CD4-positive, alpha-beta T cell treated with Interleukin-21 for 1 hour (primary cell): ENCODE measurements around the gene FOXJ3.

Experiments
- DNase-seq: peaks from one replicate; pipeline ENCODE4 v3.0.0-alpha.2; 2020

The FOXJ3 gene

DNA sequence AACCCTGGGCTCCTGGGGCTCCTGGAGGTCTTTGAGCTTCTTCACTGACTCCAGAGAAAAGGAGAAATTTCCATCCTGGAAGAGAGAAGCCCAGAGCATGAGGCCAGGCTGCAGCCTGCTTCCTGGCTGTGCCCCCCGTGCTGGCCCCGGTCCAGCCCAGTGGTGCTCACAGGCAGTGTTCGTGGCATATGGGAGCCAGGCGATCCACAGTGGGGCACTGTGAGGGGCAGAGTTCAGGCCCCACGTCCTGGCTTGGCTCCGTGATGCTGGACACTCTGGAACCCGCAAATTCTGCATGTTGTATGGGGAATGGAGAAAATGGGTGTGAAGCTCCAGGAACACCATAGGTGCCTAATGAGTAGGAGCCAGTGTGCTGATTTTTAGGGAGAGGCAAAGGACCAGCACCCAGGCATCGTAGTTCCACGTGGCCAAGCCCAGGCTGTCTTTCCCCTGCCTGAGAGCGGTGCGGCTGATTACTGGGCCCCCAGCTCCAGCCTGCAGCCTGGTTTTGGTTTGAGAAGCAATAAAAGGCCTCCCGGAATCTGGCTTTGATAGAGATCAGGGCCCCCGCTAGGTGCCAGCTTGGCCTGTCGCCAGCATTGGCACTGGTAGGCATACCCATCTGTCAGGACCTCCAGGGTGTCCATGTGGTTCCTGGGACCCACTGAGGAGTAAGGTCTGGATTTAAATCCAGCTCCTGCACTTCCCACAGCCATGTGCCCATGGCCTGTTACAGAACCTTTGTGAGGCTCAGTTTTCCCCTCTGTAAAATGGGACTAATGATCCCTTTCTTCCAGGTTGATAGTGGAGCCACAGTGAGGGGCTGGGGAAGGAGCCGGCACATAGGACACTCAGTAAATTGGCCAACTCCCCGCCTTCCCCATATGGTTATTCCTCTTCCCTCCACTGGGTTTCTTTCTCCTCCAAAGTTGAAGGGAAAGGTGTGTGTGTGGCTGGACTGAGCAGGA lies 171.2 kb downstream of the FOXJ3 start:
- no peak for DNase-seq

DNA sequence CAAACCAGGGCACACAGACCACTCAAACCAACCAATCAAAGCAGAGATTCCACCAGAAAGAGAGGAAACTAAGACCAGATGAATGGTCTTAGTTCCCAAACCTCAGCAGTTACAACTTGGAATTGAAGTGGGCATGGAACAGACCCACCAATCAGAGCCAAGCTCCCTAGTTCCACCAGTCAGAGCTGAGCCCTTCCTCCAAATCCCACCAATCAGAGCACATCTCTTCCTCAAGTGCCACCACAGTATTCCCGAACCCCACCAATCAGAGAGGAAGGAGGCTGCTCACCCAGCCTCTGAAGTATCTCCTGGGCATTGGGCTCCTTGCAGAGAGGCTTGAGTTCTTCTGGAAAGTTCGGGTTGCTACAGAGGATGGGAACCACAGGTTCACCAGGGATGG lies 171.9 kb downstream of the FOXJ3 start:
- DNase-seq, result no peak

DNA sequence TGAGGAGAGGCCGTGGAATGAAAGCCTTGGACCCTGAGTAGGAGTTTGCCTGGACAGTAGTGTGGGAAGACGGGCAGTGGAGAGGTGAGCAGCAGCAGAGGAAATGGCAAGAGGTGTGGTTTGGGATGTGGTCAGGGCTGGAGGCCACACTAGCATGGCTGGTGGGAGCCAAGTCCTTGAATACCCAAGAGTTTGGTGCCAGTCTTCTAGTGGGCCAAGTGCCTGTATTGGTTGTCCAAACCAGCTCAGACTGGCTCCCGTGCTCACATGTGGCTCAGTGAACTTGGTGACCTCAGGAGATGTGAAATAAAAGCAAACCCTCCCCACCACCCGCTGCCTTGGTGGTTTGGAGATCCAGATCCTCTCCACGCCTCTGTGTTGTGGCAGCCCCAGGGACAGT lies 172.9 kb downstream of the FOXJ3 start:
- no peak for DNase-seq

DNA sequence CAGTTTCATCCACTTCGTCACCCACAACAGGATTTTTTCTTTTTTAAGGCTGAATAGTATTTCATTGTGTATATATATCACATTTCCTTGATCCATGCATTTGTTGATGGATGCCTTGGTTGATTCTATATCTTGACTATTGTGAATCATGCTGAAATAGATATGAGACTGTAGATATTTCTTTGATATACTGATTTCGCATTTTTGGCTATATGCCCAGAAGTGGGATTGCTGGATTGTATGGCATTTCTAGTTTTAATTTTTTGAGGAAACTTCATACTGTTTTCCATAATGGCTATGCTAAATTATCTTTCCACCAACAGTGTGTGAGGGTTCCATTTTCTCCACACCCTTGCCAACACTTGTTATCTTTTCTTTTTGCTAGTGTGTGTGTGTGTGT lies 176.8 kb downstream of the FOXJ3 start:
- no peak for DNase-seq

DNA sequence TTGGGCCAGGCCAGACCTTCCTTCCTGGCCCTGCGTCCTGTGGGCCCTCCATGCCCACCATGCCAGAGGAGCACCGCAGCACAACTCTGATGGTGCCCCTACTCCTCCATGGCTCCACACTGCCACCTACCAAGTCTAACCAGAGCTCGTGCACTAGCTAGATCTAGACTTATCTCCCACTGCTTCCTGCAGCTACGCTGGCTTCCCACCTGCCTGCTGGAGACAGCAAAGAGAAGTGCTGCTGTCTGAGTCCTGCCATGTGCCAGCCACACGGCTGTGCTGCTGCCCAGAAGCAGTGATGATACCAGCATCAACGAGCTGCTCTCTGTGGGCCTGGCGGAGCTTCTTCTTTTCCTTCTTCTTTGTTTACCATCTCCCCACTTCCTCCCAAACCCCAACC lies 177.4 kb downstream of the FOXJ3 start:
- peak; percentile 8 for DNase-seq

DNA sequence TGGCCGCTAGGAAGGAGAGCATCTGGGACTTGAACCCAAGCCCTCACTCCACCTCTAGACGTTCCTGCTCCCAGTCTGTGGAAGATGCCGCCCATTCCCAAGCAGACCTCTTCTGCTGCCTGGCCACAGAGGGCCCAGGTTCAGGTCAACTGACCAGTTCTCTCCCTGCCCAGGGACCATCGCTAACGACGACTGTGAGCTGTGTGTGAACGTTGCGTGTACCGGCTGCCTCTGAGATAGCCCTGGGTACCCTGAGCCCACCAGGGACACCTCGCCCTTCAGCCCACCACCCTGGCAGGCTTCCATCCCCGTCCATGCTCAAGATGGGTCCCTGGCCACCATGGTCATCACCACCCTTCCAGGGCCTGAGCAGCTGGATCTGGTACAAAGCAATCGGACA lies 179.7 kb downstream of the FOXJ3 start:
- no peak for DNase-seq

DNA sequence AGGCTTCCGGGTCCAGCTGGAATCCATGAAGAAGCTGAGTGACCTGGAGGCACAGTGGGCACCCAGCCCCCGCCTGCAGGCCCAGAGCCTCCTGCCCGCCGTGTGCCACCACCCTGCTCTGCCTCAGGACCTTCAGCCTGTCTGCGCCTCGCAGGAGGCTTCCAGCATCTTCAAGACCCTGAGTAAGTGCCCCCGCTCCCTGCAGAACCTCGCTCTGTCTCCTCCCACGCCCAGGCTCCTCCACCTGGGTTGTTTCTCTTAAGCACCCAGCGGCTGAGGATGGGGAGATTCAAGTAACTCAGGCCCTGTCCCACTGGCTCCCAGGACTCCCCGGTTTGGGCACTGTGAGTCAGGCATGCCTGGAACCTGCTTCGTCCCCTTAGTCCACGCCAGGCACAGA lies 180.3 kb downstream of the FOXJ3 start:
- no peak for DNase-seq

DNA sequence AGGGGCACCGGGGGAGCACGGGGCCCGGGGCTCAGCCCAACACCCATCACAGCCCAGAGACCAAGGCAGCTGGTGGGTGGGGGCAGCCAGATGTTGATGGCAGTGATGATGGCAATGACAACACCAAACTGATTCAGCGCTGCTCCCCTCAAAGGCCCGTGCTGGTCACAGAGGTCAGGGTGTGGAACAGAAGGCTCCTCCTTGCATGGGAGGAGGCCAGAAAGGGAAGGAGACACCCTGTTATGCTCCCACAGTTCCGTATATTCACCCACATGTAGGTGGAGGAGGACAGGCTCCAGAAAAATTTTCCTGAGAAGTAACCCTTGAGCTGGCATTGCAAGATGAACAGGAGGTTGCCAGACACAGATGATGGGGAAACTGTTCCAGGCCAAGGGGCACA lies 181.4 kb downstream of the FOXJ3 start:
- DNase-seq, result no peak

DNA sequence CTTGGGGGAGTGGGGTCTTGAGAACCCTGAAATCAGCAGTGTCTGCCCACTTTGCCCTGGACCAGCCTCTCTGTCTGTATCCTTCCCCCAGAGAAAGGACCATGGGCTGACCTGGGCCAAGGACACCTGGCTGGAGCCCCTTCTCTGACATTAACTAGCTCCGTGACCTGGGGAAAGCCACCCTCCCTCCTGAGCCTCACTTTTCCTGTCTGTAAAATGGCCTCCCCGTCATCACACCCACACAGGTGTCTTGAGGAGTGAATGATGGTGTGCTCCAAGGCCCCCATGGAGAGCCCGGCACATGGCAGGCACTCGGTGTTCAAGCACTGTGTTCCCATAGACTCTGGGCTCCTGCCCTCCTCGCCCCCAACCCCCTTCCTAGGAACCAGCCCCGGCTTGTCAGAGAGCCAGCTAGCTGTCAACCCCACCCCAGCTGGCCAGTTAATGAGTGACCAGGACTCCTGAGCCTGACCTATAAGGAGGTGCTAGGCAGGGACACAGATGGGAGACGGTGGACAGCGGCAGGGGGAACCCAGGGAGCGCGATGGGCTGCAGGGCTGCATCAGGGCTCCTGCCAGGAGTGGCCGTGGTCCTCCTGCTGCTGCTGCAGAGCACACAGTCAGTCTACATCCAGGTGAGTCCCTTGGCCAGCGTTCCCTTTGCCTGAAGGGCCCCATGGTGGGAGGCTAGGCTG lies 182.0 kb downstream of the FOXJ3 start, which contains the start of gene GUCA2B:
TSS of gene GUCA2B (plus strand) at position 504 of the 694 bp plus-strand sequence. CDS start at position 545, 41 bp downstream.
- DNase-seq, result no peak

DNA sequence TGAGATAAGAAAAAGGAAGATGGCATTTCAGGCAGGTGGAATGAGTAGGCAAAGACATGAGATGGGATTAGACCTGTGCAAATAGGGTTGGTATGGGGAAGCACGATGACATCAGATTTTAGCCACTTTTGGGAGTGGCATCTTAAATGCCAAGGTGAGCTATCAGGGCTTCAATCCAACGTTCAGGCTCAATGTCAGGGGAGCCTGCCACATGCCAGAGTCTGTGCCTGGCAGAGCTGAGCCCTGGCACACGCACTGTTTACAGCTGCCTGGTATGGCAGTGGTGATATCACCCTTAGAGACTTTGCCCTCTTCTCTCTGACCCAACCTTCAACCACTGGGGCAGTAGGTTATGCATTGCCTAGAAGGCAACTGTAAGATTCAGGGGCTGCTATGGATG lies 182.9 kb downstream of the FOXJ3 start:
- DNase-seq, result no peak

DNA sequence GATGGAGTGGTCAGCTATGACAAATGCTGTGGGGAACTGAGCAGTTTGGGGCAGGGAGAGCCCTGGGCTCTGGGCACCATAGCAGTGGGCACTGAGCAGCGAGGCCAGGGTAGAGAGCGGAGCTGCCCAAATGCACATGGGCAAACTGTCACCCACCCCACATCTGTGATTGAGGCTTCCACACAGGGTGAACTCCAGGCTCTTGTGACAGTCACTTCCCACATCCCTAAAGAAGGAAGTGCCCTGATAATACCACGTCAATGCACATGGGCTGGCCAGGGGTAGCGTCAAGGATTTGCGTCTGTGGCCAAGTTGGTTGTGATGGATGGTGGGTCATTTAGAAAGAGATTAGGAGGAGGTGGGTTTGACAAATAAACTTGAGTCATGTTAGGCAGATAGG lies 184.4 kb downstream of the FOXJ3 start:
- DNase-seq, result no peak

DNA sequence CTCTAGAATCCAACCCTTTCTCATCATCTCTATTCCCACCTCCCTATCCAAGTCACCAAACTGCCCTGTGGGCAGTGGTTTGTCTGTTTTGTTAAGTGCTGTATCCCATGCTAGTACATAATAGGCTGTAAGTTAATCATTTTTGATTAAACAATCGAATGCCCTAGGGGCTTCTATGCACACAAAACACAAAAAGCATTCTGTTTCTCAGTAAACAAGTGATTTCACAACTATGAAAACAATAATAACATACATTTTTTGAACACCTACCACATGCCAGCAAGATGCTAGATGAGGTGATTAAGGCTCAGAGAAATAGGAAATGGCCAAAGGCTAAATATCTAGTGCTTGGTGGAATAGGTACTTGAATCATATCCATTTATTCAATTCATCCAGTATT lies 186.9 kb downstream of the FOXJ3 start:
- no peak for DNase-seq

DNA sequence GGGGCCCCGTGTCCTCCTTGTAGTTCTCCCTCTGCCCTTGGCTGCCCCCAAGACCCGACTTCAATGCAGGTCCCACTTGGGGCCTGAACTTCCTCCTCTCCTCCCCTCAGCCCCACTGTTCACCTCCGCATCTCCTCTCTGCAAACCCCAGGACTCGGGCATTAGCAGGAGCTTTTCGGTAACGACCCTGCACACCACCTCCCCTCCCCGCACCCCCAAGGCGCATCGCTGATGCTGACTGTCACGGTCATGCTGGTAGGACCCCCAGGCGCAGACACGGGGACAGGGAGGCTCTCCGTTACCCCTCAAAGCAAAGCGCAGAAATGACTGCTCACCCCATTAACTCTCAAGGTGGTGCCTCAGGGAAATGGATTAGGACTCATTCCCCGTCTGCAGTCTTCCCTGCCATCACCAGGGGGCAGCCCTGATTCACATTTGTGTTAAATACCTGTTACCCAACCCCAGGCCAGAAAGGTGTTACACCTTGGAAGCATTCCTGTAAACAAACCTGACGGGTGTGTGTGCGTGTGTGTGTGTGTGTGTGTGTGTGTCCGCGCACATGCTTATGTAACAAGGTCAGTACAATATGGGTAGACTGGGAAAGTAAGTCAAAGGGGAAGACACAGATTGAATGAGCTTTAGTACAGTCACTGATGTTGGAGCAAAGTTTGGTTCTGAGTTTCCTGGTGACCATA lies 188.3 kb downstream of the FOXJ3 start:
- peak; percentile 66 for DNase-seq

DNA sequence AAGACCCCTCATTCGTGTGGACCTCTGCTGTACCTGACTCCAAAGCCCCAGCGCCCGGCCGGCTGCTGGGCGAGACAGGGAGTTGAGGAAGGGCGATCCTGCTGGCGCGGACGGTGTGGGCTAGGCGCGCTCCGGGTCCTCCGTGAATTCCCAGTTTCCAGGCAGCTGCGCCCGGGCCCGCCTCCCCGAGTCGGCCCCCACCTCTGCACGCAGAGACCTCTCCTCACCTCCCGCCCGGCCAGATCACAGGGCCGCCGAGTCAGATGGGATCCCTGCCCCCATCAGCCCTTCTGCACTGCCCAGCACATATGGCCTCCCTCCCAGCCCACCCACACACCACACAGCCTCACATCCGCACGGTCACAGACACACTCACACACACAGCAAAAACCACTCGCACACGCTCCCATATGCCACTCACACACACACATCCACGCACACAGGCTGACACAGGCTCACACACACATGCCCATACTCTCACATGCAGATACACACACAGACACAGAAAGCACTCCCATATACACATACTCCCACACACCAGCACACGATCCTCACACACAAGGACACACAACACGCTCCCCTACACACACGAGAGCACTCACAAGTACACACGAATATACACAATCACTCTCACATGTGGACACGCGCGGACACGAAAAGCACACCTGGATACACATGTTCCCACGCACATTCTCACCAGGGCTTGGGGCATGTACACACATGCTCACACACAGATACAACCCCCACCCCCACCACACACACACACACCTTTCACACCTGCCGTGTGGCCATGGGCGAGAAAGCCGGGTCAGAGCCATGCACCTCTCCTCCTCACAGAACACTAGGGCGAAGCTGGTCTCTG lies 189.0 kb downstream of the FOXJ3 start:
- DNase-seq, result no peak

DNA sequence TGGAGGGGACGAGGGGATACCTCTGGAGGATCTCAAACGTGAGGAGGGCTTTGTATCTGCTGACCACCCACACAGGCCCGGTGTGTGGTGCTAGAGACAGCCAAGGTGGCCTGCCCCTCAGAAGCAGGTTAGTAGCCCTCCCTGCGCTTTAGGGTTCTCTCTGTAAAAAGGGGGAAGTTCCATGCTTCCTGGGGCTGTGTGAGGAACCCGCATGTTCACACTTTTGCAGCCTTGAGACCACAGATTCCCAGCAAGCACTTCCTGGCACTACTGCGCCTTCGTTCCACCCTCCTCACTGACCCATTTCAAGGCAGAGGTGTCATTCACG lies 189.7 kb downstream of the FOXJ3 start:
- DNase-seq, result no peak

DNA sequence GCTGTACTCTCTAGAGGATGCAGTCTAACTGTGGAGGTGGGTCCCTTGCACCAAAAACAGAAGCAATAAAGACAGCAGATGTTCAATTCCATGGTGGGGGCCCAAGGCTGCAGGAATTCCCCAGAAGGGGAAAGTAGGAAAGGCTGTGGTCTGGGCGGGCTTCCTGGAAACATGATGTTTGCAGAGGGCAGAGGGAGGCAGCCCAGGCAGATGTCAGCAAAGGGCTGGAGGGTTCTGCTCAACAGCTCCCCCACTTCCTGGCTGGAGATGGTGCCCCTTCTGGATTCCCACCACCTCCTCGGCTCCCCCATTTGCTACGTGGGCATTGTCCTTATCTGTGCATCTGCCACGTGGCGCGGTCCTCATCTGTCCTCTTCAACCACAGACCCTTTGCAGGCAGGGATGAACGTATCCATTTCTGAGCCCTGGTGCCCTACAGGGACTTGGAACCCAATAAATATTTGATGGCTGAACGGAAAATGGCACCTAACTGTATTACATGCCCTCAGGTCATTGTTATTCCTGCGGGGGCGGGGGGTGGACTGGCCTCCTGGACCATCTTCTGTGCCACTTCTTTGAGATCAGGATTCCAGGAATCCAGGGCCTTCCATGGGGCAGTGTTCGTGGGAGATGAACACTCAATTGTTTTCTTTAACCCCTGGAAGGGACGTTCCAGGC lies 190.2 kb downstream of the FOXJ3 start:
- no peak for DNase-seq

DNA sequence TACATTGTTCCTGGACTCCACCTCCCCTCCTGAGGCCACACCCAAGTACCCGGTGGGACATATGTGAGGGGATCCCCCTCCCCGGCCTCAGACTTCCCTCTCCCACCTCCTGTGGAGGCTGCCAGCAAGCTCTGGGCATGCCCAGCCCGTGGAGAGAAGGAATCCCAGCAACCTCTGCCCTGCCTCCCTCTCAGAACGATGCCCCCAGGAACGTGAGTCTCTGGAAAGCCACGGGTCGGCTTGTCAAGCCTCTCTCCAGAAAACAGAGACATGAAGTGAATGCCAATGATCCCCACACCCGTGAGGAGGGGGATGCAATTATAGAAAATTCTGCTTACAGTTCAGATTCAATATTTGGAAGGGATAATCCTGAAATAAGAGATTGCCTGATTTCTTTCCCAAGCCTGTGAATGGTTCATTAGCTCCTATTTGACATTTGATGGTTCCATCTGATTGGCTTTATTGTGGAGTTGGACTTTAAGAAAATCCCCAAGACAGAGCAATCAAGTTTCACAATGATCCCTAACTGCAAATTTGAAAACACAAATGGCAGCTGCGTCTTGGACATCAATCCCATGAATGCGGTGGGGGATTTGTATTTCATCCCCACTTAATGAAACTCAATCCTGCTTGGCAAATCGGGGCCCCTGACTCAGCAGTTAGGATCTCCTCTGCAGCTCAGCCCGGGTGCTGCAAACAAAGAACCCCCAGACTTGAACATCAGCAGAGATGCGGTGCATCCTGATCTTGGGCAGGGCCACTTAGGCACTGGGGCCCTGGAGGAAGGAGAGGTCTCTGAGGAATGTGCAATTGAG lies 190.9 kb downstream of the FOXJ3 start:
- no peak for DNase-seq

DNA sequence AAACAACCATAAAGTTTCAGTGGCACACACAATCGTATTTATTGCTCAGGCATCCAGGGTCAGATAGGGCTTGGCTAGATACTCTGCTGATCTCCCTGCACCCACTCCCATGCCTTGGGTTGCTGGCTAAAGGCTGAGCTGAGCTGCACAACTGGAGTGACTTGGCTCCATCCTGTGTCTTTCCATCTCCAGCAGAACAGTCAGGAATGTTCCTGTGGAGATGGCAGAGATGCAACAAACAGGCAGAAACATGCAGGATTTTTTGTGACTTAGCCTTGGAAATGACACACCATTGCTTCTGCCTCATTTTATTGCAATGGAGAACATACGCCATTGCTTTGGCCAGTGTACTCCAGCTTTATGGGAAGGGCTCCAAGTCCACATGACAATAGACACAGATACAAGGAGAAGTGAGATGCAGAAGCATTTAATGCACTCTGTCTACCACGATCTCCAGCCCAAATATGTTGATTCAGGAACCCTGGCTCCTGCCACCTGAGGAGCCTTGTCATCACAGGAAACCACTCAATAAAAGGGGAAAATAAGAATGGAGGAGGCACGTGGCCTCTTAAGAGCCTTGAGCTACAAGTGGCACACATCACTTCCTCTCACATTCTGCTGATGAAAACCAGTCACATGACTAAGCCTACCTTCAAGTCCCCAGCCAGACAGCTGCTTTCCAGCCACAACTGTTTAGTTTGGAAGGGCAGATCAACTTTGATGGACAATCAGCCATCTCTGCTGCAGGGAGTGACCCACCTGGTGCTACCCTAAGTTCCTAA lies 191.9 kb downstream of the FOXJ3 start:
- no peak for DNase-seq

DNA sequence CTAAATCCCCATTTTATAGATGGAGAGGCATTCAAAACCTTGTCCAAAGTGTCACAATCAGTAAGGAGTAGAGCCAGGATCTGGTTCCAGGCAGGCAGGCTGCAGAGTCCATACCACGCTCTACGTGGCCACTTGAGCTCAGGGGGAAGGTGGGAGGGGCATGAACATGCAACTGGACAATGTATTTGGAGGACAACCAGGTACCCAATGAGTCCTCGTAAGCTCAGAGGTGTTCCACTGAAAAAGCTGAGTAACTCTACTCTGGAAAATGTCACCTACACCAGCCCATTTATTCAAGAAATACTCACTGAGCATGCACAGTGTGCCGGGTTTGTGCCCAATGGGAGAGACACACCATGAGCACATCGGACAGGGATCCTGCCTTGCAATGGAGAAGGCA lies 193.1 kb downstream of the FOXJ3 start:
- DNase-seq, result no peak

DNA sequence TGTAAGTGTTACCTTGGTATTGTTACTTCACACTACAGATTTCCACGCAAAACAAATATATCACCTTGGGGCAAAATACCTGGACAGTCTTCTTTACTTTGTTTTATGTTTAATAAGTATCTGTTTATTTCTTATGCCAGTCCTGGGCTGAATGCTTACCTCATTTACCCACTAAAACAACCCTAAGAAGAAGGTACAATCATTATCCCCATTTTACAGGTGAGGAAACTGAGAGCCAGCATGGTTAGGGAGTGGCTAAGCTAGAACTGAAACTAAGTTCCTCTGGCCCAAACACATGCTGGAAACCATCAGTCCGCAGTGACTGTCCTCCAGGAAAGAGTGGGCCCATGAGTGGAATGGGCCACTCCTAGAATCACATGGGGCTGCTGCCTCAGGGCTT lies 194.8 kb downstream of the FOXJ3 start:
- no peak for DNase-seq
